ENCODE results near the gene PRPF40A.
A peak's percentile ranks its signal among the peaks of the same experiment; 100 is the strongest.
"Not testable (repeated sequence)": the region's sequence is repeated elsewhere in the genome, so short reads cannot be mapped to it uniquely, and the experiment has no call there.

Gene PRPF40A

DNA sequence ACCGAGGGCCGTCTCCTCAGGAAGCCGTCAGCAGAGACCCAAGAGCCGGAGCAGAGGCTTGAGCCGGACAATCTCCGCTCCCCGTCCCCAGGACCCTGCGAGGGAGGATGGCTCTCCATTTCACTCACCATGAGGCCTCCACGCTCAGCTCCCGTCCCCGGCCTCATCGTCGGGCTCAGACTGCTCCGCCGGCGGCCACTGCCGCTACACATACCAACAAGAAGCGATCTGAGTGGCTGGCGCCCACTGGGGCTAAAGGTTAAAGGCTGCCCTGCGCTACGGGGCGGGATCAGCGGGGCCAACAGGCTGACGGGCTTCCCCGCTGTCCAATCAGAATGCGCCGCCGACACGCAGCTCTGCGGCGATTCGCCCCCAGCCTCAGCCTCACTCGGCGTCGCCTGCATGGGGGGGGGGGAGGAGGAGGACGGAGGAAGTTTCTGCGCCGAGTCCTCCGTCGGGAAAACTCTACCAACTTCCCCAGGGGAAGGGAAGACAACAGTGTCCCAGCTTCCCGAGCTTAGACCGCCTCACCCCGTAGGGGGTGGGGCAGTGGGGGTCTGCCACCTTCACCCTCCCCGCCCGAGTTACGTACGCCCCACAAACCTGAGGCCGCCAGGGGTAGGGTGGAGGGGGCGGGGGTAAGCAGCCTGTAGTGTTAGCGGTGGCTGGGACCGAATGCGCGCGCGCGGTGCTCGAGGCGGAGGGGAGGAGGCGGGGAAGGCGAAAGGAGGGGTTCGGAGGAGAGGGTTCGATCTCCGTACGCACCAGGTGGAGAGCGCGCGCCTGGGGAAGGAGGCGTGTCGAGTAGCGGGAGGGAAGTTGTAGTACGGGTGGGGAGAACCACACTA is at the start of gene PRPF40A:
PRPF40A (minus strand) TSS at position 234 of the 848 bp plus-strand sequence; CDS start at position 212, 22 bp downstream.
- H3K4me3 ChIP-seq (replicated peaks; ENCODE audit: low read depth, low read length): peak within 1 kb of the TSS; percentile 96
- TF ChIP-seq, protein P1, sequence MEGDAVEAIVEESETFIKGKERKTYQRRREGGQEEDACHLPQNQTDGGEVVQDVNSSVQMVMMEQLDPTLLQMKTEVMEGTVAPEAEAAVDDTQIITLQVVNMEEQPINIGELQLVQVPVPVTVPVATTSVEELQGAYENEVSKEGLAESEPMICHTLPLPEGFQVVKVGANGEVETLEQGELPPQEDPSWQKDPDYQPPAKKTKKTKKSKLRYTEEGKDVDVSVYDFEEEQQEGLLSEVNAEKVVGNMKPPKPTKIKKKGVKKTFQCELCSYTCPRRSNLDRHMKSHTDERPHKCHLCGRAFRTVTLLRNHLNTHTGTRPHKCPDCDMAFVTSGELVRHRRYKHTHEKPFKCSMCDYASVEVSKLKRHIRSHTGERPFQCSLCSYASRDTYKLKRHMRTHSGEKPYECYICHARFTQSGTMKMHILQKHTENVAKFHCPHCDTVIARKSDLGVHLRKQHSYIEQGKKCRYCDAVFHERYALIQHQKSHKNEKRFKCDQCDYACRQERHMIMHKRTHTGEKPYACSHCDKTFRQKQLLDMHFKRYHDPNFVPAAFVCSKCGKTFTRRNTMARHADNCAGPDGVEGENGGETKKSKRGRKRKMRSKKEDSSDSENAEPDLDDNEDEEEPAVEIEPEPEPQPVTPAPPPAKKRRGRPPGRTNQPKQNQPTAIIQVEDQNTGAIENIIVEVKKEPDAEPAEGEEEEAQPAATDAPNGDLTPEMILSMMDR (IDR thresholded peaks at IDR 0.05; ENCODE audit: low read length, missing control alignments): no peak
- DNase-seq (ENCODE audit: low read depth): peak; percentile 99

DNA sequence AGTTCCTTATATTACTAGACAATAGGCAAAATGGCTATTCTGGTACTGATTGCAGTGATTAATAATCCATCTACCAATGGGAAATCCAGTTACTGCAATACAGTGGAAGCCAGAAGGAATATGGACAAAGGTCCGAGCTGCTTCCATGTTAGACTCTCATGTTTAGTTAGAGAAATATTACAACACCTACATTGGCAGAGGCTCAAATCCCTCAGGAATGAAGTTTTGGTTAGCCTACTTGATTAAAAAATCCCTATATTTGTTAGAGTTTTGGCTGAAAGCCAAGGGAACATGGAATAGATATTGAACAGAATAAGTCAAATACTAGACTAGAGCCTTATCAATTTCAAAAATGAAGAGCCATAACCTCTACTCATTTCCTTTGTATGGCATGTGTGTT is 49.7 kb upstream of the PRPF40A start:
- peak; percentile 79 for DNase-seq (ENCODE audit: low read depth)
- TF ChIP-seq, protein P1 (IDR thresholded peaks at IDR 0.05; ENCODE audit: low read length, missing control alignments): no peak

DNA sequence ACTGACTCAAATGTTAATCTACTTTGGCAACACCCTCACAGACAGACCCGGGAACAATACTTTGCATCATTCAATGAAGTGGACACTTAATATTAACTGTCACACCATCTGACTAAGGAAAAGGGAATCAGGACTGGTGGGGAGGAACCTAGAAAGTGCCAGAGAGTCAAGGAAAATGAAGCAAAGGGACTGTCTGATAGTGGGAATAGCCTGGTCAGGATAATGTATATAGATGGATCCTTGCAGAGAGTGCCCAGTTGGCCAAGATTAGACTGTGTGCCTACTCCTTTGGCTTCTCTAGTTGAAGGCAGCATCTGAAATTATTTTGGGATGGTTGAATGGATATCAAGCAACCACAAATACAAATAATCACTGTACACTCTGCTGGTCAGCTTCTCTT is 46.4 kb upstream of the PRPF40A start:
- no peak for DNase-seq (ENCODE audit: low read depth)
- H3K4me3 ChIP-seq (replicated peaks; ENCODE audit: low read depth, low read length): no peak overlapping the region
- TF ChIP-seq, protein P1 (IDR thresholded peaks at IDR 0.05; ENCODE audit: low read length, missing control alignments): no peak

More for the DNA sequence above, 49.7 kb upstream of the PRPF40A start:
- no peak overlapping the region for H3K4me3 ChIP-seq (replicated peaks; ENCODE audit: low read depth, low read length)

DNA sequence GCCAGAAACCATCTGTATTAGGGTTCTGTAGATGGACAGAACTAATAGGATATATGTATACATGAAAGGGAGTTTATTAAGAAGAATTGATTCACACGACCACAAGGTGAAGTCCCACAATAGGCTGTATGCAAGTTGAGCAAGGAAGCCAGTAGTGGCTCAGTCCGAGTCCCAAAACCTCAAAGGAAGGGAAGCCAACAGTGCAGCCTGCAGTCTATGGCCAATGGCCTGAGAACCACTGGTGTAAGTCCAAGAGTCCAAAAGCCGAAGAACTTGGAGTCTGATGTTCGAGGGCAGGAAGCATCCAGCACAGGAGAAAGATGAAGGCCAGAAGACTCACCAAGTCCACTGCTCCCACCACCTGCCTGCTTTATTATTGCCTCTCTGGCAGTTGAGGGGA is 45.9 kb upstream of the PRPF40A start:
- H3K4me3 ChIP-seq (replicated peaks; ENCODE audit: low read depth, low read length); DNase-seq (ENCODE audit: low read depth): not testable (repeated sequence)

DNA sequence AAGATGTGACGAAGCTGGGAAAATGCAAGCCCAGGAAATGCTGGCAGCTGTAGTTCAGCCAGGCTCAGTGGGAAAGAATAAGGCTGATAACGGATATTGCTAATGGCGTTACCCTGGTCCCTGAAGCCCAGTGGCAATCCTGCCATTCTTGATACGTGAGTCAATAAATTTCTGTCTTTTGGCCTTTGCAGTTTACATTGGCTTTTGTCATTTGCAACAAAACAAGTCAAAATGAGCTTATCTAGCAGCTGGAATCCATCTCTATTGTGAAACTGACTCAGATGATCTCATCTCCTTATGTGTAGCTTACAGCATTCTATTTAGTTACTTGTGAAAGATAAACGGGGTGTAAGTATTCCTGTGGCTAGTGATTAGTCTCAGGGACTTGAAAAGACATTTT is 44.9 kb upstream of the PRPF40A start:
- peak; percentile 97 for DNase-seq (ENCODE audit: low read depth)
- TF ChIP-seq, protein P1 (IDR thresholded peaks at IDR 0.05; ENCODE audit: low read length, missing control alignments): no peak
- H3K4me3 ChIP-seq (replicated peaks; ENCODE audit: low read depth, low read length): peak overlapping the region; percentile 15

DNA sequence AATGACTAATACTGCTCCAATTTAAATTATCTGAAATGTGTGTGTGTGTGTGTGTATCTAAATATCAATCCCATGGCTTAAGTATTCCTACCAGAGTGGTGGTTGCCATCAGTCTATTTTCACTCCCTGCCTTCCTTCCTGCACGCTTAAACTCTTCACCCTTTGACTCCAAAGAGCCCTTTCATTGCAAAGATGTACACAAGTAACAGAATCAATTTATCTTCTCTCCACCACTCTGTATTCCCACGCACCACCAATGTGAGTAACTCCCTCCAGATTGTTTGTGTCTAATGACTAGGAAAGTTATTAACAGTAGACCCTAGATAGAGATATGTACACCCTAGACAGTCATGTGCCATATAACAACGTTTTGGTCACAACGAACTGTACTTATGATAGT is 44.0 kb upstream of the PRPF40A start:
- DNase-seq (ENCODE audit: low read depth): peak; percentile 32
- no peak overlapping the region for H3K4me3 ChIP-seq (replicated peaks; ENCODE audit: low read depth, low read length)
- TF ChIP-seq, protein P1 (IDR thresholded peaks at IDR 0.05; ENCODE audit: low read length, missing control alignments): no peak

DNA sequence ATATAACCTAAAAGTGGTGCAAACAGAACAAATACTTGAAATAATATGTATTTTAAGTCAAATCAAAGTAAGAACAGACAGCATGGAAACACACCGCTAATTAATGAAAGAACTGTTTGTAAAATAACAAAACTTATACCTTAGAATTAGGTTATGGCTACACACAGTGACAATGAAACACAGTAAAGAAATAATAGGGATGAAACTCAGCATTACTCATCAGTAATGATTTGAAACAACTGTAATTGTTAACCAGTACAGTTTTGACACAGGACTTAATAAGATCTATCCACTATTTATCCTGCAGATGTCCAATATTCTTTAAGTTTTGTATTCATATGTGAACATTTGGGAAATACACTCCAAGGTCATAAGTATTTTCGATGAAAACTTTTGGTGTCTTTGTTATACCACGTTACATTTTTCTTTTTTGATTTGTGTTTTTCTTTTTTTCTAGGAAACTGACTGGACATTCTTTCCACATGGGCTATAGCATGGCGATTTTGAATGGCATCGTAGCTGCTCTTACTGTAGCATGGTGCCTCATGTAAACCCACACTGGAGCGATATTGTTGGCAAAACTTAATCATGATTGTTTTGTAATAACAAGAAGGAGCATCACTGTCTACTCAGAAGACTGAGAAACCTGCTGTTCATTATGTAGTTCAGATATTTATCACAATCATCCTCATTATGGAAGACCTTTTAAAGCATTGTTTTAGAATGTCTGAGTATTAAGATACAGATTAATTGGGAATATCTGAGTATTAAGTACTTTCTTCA is 42.2 kb upstream of the PRPF40A start:
- no peak for DNase-seq (ENCODE audit: low read depth)
- TF ChIP-seq, protein P1 (IDR thresholded peaks at IDR 0.05; ENCODE audit: low read length, missing control alignments): no peak
- H3K4me3 ChIP-seq (replicated peaks; ENCODE audit: low read depth, low read length): no peak overlapping the region

Data from fibroblast of pulmonary artery (primary cell).